HFFc6 (cell line): Measurements from ENCODE around the gene LRRTM4. TPM values are rescaled to one million over a fixed set of nuclear protein-coding genes. Genes with fewer than 3 reads are reported as not detected.

Source experiments
- DNase-seq: peaks from one replicate; pipeline ENCODE4 v3.0.0-alpha.2; 2018
- H3K27ac Mint-ChIP-seq: 2 replicates; pipeline ENCODE4 v1.8.0; 2020; ENCODE audit warnings: mild to moderate bottlenecking, mixed read lengths
- H3K27me3 Mint-ChIP-seq: 2 replicates; pipeline ENCODE4 v1.8.0; 2021; ENCODE audit warnings: mild to moderate bottlenecking, moderate library complexity, mixed read lengths; ENCODE audit not compliant: insufficient read depth
- H3K36me3 Mint-ChIP-seq: 2 replicates; pipeline ENCODE4 v1.8.0; 2021; ENCODE audit warnings: low read depth, mixed read lengths
- H3K4me1 Mint-ChIP-seq: 2 replicates; pipeline ENCODE4 v1.8.0; 2020; ENCODE audit warnings: low read depth, mixed read lengths
- H3K4me3 Mint-ChIP-seq: 2 replicates; pipeline ENCODE4 v1.8.0; 2020; ENCODE audit warnings: mild to moderate bottlenecking, moderate library complexity, mixed read lengths
- H3K9me3 Mint-ChIP-seq: 2 replicates; pipeline ENCODE4 v1.8.0; 2020; ENCODE audit warnings: mild to moderate bottlenecking, mixed read lengths
- CTCF ChIP-seq: fragments of 200-600 bp; sonication (generic); IDR thresholded peaks from 2 replicates; pipeline ENCODE4 v1.5.0; 2021; ENCODE audit warnings: antibody characterized with exemption, mild to moderate bottlenecking
- total RNA-seq, 6 experiments: library from RNA; stranded (reverse); fragmentation: NEBNext Ultra II Directional; extraction: Animal tissue kit (Norgen Biotek cat#: 25700); gene quantifications; 2 replicates in 1 of 6; 3 replicates in 5 of 6; pipeline ENCODE4 v1.2.3, GENCODE V29; 2021

Gene LRRTM4
- total RNA-seq, 6 experiments from 2014 or later = not detected

GRCh38 chr2:76745605-76746004 is 776.6 kb downstream of the LRRTM4 start:
- TF ChIP-seq CTCF = no peak
- H3K36me3 Mint-ChIP-seq = no peaks in the 10 kb centered on the region
- peaks cover 10% of the 10 kb centered on the region for H3K9me3 Mint-ChIP-seq
- no peaks in the 10 kb centered on the region for H3K27me3 Mint-ChIP-seq
- H3K4me3 Mint-ChIP-seq = no peak overlapping the region
- no peaks in the 10 kb centered on the region for H3K4me1 Mint-ChIP-seq
- no peak overlapping the region for H3K27ac Mint-ChIP-seq
- no peak for DNase-seq

DNA sequence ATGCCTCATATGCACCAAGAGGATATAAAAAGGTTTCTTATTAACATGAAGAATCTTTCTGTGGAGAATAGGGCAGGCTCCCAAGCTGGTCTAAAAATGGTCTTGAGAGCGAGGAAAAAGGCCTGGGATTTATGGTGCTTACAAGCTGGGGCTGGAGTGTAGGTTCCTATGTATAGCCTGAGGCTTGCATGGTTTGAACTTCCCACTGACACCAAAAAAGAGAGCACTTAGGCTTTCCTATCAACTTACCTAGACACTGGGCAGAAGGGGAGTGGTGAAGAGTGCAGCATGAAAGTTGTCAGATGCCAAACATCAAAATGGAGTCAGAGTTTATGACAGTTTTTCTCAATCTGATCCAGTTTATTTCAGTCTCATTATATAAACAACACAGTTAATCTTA is 784.6 kb downstream of the LRRTM4 start:
- Mint-ChIP-seq H3K4me3 (no peak overlapping the region), H3K9me3 (peaks cover 42% of the 10 kb centered on the region), H3K27me3 (no peaks in the 10 kb centered on the region), H3K4me1 (no peaks in the 10 kb centered on the region), H3K36me3 (no peaks in the 10 kb centered on the region), H3K27ac (no peak overlapping the region)
- TF ChIP-seq CTCF = no peak
- no peak for DNase-seq

- H3K27me3 Mint-ChIP-seq = no peaks in the 10 kb centered on the region
- no peak overlapping the region for H3K4me3 Mint-ChIP-seq
- DNase-seq = no peak
- H3K27ac Mint-ChIP-seq = no peak overlapping the region
- H3K36me3 Mint-ChIP-seq = no peaks in the 10 kb centered on the region
- H3K4me1 Mint-ChIP-seq = no peaks in the 10 kb centered on the region
- H3K9me3 Mint-ChIP-seq = peaks cover 56% of the 10 kb centered on the region
- no peak for TF ChIP-seq CTCF
These were observed 788.4 kb downstream of the LRRTM4 start for GRCh38 chr2:76733736-76734135.

DNA sequence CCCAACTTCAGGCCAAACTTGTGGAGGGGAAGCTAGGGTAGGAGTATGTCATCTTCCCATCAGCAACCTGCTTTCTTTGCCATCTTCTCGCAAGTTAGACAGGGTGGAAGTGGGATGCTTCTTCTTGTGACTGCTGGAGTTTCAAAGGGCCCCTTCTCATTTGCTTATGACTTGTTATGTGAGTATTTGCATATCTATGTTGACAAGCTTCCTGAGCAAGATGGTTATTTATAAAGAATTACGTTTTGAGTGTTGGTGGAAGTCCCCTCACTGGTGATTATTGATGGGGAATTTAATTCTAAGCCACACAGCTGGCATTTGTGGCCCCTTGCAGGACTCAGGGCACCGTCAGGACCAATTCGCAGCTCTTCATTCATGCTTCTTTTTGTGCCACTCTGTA is 791.0 kb downstream of the LRRTM4 start:
- no peak overlapping the region for H3K27ac Mint-ChIP-seq
- no peaks in the 10 kb centered on the region; the same call in 1 of the 2 replicates for H3K36me3 Mint-ChIP-seq
- H3K9me3 Mint-ChIP-seq = peaks cover 51% of the 10 kb centered on the region
- TF ChIP-seq CTCF = no peak
- H3K4me1 Mint-ChIP-seq = no peaks in the 10 kb centered on the region
- no peak overlapping the region for H3K4me3 Mint-ChIP-seq
- no peak for DNase-seq
- H3K27me3 Mint-ChIP-seq = no peaks in the 10 kb centered on the region

- Mint-ChIP-seq H3K4me3 (no peak overlapping the region), H3K27me3 (no peaks in the 10 kb centered on the region), H3K9me3 (peaks cover 44% of the 10 kb centered on the region), H3K4me1 (no peaks in the 10 kb centered on the region), H3K27ac (no peak overlapping the region), H3K36me3 (no peaks in the 10 kb centered on the region; the same call in 1 of the 2 replicates)
- no peak for TF ChIP-seq CTCF
- no peak for DNase-seq
These were observed 792.2 kb downstream of the LRRTM4 start for GRCh38 chr2:76730021-76730420.

DNA sequence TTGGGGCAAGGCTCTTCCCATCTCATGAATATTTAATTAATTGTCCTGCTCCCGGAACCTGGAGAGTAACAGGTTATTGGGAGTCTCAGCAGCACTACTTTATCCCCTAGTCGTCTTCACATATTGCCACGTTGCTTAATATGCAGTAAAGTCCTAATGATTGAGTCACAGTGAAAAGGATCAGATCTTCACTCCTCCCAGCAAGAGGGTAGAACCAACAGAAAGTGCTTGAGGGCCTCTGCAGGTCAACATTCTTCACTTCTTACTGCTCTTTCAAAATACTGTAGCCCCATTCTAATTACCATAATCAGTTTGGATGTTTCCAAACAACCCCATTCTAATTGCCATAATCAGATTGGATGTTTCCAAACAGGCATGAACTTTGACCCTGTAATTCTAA is 801.0 kb downstream of the LRRTM4 start:
- Mint-ChIP-seq H3K9me3 (peaks cover 23% of the 10 kb centered on the region), H3K36me3 (no peaks in the 10 kb centered on the region)

More for the DNA sequence above, 801.0 kb downstream of the LRRTM4 start:
- no peak for TF ChIP-seq CTCF
- Mint-ChIP-seq H3K27ac (no peak overlapping the region), H3K27me3 (no peaks in the 10 kb centered on the region), H3K4me1 (no peaks in the 10 kb centered on the region), H3K4me3 (no peak overlapping the region)
- DNase-seq = no peak
